Kidney (tissue), 14 donors: ENCODE results near the gene OSBP2. TPM values are rescaled to one million over a fixed set of nuclear protein-coding genes. Genes with fewer than 3 reads are reported as not detected.
"Not testable (repeated sequence)": the region's sequence is repeated elsewhere in the genome, so short reads cannot be mapped to it uniquely, and the experiment has no call there.

ENCODE experiments used
- DNase-seq, 5 donors: peaks; one replicate each; pipeline ENCODE4 v3.0.0-alpha.2; 2013 to 2020
- FAIRE-seq: peaks from 2 replicates; lab custom pipeline; 2012; peaks lifted over from hg19 to GRCh38; lab: Jason Lieb, UNC
- H3K27ac ChIP-seq, 2 donors: one replicate each; pipeline ENCODE4 v1.7.0; 2013; ENCODE audit warnings: low read depth in 2 of 2, low read length in 2 of 2, inconsistent platforms in 1 of 2
- H3K27me3 ChIP-seq: one replicate; pipeline ENCODE4 v1.7.1; 2013; ENCODE audit warnings: low read length, inconsistent platforms; ENCODE audit not compliant: control insufficient read depth, insufficient read depth
- H3K36me3 ChIP-seq, 3 donors: one replicate each; pipeline versions ENCODE4 v1.7.0 to v1.7.1; 2013; ENCODE audit warnings: low read length in 3 of 3, control low read depth in 1 of 3, inconsistent platforms in 1 of 3; ENCODE audit not compliant: insufficient read depth in 3 of 3, control insufficient read depth in 2 of 3
- H3K4me1 ChIP-seq, 3 donors: one replicate each; pipeline versions ENCODE4 v1.7.0 to v1.7.1; 2013; ENCODE audit warnings: low read length in 3 of 3, inconsistent platforms in 1 of 3, low read depth in 1 of 3; ENCODE audit not compliant: control insufficient read depth in 2 of 3, insufficient read depth in 2 of 3
- H3K4me3 ChIP-seq, 3 donors: one replicate each; pipeline versions ENCODE4 v1.7.0 to v1.8.1; 2013; ENCODE audit warnings: low read length in 3 of 3, control low read depth in 1 of 3, inconsistent platforms in 1 of 3
- H3K9ac ChIP-seq, 3 donors: one replicate each; pipeline versions ENCODE4 v1.7.0 to v1.7.1; 2013; ENCODE audit warnings: low read length in 3 of 3, control low read depth in 1 of 3, inconsistent platforms in 1 of 3
- H3K9me3 ChIP-seq, 3 donors: one replicate each; pipeline versions ENCODE4 v1.7.0 to v1.7.1; 2013; ENCODE audit warnings: low read length in 3 of 3, control low read depth in 1 of 3, inconsistent platforms in 1 of 3; ENCODE audit not compliant: control insufficient read depth in 2 of 3, insufficient read depth in 1 of 3
- CTCF ChIP-seq: IDR thresholded peaks from 3 replicates; pipeline ENCODE4 v1.5.1; 2012; ENCODE audit warnings: mild to moderate bottlenecking, moderate library complexity, borderline replicate concordance; ENCODE audit not compliant: insufficient read depth; ENCODE audit errors: extremely low read depth
- intact Hi-C: fragments of 100-400 bp; cut with DNase I; formaldehyde crosslinking; loops from one replicate; pipeline ENCODE4 v1.11.1; 2022
- polyA plus RNA-seq: library from polyadenylated mRNA; stranded (reverse); fragments of 350-450 nt; fragmentation: Illumina TruSeq; extraction: RNeasy Lipid Tissue Mini Kit (QIAGEN cat#74804); gene quantifications from one replicate; pipeline ENCODE4 v1.2.3, GENCODE V29; 2014; ENCODE audit warnings: low read depth, low replicate concordance; ENCODE audit not compliant: insufficient read depth
- total RNA-seq: library from RNA; stranded (reverse); fragmentation: NEBNext Ultra II Directional; extraction: Animal tissue kit (Norgen Biotek cat#: 25700); gene quantifications from one replicate; pipeline ENCODE4 v1.2.1, GENCODE V29; 2021
- donor health status: control.
- donor health status: control.
- donor health status: control.
- donor health status: control.
- donor health status: control.
- donor health status: DM: yes; HTN: yes; CAD: no.
- donor health status: Normal renal cell carcinoma (clear cell type).

The OSBP2 gene
- total and polyA plus RNA-seq, 2 donors from 2014 or later: 3.4 to 4.0 TPM

- H3K9me3 ChIP-seq: no peaks in the 10 kb centered on the region
- no peak overlapping the region for H3K9ac ChIP-seq
- H3K36me3 ChIP-seq: no peaks in the 10 kb centered on the region
- TF ChIP-seq CTCF: no peak
- FAIRE-seq: no peak
- intact Hi-C loops: no loop called here
- H3K4me1 ChIP-seq: no peaks in the 10 kb centered on the region
- no peak overlapping the region for H3K4me3 ChIP-seq
- no peaks in the 10 kb centered on the region for H3K27me3 ChIP-seq
- DNase-seq: no peak
- no peak overlapping the region for H3K27ac ChIP-seq
Measured at GRCh38 chr22:30705710-30706651, 11.3 kb downstream of the OSBP2 start.

- H3K9ac ChIP-seq, H3K36me3 ChIP-seq, H3K4me3 ChIP-seq, FAIRE-seq, H3K9me3 ChIP-seq, H3K27me3 ChIP-seq, DNase-seq, H3K27ac ChIP-seq, H3K4me1 ChIP-seq, intact Hi-C loops: not testable (repeated sequence)
Measured at GRCh38 chr22:30709980-30710379, 15.3 kb downstream of the OSBP2 start.

GRCh38 chr22:30712094-30712493 is 17.4 kb downstream of the OSBP2 start:
- H3K36me3 ChIP-seq: no peaks in the 10 kb centered on the region
- no peak overlapping the region for H3K27ac ChIP-seq
- H3K4me3 ChIP-seq: no peak overlapping the region
- no peaks in the 10 kb centered on the region for H3K27me3 ChIP-seq
- FAIRE-seq: no peak
- no peaks in the 10 kb centered on the region for H3K4me1 ChIP-seq
- TF ChIP-seq CTCF: no peak
- no peak for DNase-seq
- intact Hi-C loops: no loop called here
- H3K9me3 ChIP-seq: no peaks in the 10 kb centered on the region
- no peak overlapping the region for H3K9ac ChIP-seq

- Histone ChIP-seq H3K4me1 (no peaks in the 10 kb centered on the region), H3K9me3 (no peaks in the 10 kb centered on the region), H3K36me3 (no peaks in the 10 kb centered on the region), H3K9ac (no peak overlapping the region), H3K4me3 (no peak overlapping the region), H3K27me3 (no peaks in the 10 kb centered on the region), H3K27ac (no peak overlapping the region)
- intact Hi-C loops: no loop called here
- DNase-seq (no peak), FAIRE-seq (no peak)
- no peak for TF ChIP-seq CTCF
Measured at GRCh38 chr22:30714062-30714461, 19.4 kb downstream of the OSBP2 start.
